Left kidney (tissue), 2 donors: ENCODE data around the gene CFAP54. TPM values are rescaled to one million over a fixed set of nuclear protein-coding genes. Genes with fewer than 3 reads are reported as not detected.

Experiments used
- DNase-seq: peaks from one replicate; pipeline ENCODE4 v3.0.0-alpha.2; 2013
- polyA plus RNA-seq: library from polyadenylated mRNA; unstranded; fragments of 120-200 nt; gene quantifications from one replicate; pipeline ENCODE4 v1.2.1, GENCODE V29; 2013; ENCODE audit not compliant: insufficient read length

CFAP54 gene
- polyA plus RNA-seq, 1 donor, result 4.4 TPM

DNA sequence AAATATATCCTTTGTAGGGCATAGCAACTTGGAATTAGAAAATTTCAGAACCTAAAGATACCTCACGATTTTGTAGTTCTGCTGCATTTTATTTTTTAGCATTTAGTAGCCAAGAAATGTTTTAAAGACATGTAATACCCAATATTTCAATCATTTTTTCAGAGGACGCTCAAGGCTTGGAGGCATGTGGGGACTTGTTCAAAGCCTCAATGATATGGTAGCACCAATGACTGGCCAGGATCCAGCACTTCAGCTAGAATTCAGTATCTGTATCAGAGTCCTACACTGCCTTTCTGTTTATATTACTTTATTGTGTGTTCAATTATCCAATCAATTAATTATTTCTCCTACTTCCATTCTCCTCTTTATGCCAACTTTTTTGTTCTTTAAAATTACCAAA is 262.8 kb downstream of the CFAP54 start:
- no peak for DNase-seq

DNA sequence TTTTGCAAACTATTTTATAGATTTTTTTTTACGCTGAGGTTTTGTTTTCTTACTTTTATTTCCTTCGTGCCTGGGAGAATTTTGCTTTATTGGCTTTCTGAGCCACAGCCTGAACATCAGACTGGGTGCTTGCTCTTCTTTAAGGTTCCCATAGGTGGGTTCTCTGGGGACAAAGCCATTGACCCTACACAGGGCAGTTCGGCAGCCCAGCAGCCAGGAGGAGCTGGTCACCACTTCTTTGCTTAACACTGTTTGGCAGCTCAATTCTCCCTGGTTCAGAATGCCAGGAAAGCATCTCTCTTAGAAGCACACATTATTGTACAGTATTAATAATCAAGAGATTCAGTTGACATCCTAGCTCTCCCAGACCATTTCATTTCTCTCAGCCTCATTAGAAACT is 276.9 kb downstream of the CFAP54 start:
- no peak for DNase-seq

DNA sequence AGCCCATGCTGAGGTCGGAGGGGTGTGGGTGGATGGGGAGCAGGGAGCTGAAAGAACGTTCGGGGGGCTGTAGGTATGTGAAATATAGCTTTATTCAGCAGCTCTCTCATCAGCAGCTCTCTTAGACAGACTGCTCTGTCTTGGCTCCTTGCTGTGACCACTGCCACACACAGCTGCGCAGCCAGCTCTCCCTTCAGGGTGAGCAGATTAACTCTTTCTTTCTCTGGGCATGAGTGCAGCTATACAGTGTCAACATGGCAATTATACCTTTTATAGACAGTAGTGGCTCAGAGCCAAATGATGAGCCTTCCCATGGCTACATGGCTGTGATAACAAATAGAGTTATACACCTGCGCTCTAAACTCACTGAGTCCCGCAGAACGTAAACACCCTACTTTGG is 280.0 kb downstream of the CFAP54 start:
- no peak for DNase-seq

DNA sequence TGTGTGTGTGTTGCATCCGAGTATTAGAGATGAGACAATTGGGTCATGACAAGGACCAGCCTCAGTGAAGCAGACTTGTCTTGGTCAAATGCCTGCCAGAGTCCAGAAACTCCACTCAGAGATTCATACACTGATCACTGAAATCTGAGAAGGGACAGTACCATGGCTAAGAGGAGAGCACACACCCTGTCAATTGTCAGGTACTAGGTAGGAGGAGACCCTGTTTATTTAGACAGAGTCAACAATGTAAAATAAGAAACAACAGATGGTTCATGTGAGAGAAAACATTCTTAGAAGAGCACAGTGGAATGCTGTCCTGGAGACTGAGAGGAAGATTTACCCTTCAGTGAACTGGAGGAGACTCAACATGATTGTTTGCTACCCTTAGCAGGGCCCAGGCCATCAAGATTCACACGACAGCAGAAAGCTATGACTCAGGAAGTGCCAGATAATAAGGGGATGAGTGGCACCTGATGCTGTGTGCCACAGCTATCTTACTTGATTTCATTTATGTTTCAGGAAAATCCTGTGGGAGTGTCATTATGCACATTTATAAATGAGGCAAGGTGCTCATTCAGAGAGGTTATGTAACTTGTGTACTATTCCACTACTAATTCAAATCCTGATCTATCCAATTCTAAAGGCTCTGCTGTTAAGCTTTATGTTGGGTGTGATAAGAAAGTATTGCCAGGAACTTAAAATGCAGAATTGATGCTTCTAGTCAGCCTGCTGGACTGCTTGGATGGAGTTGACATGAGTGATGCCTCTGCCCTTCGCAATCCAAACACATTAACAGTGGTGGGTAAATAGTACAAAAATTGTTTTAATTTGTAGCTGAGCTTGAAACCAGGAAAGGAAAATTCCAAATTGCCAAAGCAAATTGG is 281.1 kb downstream of the CFAP54 start:
- no peak for DNase-seq

DNA sequence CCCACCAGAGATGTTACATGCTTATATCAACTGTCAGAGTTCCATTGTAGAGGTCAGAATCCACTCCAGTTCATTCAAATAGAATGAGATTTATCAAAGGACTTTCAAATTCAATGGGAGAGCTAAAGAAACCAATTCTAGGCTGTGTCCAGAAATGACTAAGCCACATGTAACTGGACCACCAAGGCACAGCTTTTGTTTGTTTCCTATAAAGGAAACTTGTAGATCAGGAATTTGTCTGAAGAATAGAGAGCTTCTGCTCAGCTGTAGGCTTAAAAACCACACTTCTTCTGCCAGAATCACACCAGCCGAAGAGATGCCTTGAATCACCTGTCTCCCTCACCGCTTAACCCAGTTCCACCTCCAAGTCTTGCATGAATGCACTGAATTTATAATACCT is 283.7 kb downstream of the CFAP54 start:
- no peak for DNase-seq

DNA sequence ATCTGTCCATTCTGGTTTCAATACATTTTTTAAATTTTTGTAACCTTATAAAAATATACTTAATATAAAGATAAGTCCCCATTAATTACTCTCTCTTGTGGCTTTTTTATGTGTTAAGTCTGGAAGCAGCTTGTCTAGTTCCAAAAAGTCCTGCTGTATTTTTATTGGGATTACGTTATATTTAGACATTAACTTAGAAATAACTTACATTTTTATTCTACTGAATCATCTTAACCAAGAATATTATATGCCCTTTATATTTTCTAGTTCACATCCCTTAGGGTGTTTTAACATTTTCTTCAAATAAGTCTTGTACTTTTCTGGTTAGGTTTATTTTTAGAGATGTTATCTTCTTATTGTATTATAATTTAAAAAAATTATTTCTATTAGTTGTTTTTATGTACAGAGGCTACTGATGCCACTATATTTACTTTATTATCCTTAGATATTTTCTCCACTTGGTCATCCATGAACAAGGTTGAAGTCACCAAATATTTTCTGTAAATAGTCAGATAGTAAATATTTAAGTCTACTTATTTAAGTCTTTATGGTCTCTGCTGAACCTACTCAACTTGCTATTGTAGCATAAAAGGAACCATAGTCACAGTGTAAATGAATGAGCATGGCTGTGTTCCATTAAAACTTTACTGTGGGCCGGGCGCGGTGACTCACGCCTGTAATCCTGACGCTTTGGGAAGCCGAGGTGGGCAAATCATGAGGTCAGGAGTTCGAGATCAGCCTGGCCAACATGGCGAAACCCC is 285.3 kb downstream of the CFAP54 start:
- no peak for DNase-seq

DNA sequence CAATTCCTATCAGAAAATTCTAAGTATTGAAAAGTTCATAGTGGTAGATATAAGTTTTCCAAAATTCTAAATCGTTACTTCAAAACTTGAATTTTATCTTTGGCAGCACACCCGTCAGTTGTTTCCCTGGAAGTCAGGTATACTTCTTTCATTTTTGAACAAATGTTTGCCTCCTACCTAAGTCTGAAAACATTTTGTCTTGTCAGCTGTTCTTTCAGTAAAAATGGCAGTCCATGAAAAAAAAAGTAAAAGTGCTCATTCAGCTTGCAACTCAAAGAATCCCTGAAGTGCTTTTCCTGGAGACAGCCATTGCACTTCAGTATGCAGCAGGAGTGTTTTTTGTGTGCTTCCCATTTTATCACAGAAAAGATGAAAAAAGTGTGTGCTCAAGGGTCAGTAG is 287.5 kb downstream of the CFAP54 start:
- DNase-seq, result no peak

DNA sequence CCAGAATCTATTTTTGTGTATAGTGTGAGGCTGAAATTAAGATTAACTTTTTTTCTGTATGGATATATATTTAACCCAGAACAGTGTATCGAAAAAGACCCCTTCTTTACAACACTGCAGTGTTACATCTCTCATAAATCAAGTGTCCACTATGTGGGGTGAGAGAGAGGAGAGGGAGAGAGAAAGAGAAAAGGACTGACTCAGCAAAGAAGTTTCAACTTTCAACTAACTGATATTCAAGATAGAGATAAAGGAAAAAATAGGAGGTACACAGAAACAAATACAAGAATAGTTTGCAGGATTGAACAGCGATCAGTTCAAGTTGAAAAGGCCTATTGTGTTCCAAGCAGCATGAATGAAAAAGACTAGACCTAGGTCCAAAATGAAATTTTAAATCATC is 291.0 kb downstream of the CFAP54 start:
- DNase-seq, result no peak

DNA sequence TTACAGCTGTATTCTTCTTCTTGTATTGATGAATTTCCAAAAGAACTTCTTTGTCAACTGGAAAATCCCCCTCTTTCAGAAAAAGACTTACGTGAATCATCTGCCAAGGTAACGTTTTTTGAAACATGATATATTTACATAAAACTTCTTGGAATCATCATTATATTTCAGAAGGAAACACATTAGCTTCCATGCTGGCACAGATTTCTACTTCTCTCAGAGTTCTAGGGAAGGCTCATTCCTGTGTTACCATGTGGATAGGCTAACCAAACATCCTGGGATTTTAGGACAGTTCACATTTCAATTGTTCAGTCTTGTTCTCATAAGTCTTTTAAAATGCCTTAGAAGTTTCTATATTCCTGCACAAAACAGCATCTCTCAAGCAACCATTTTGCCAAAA is 297.4 kb downstream of the CFAP54 start:
- DNase-seq, result no peak

DNA sequence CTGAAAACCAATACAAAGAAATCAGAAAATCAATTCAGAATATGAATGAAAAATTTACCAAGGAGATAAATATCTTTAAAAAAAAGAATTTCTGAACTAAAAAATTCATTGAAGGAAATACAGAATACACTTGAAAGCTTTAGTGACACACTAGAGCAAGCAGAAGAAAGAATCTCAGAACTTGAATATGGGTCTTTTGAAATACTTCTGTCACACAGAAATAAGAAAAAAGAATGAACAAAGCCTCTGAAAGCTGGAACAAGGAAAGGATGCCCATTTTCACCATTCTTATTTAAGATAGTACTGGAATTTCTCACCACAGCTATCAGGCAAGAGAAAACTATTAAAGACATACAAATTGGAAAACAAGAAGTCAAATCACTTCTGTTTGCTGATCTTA is 314.6 kb downstream of the CFAP54 start:
- no peak for DNase-seq

DNA sequence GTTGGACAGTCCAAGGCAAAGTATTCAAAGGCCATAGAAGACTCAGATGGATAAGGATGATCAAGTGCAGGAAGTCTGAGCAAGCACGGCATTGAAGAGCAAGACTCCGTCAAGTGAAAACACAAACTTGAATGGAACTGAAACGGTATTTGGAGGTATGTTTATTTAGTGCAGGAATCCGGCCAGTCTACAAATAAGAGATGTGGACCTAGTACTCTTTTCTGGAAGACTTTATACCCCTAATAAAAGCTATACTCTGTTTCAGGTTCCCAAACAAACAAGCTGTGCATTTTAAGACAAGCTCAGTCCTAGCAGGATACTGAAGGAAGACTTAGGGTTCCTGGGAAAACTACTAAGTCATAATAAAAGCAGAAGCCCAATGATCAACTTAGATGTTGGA is 316.9 kb downstream of the CFAP54 start:
- DNase-seq, result no peak

DNA sequence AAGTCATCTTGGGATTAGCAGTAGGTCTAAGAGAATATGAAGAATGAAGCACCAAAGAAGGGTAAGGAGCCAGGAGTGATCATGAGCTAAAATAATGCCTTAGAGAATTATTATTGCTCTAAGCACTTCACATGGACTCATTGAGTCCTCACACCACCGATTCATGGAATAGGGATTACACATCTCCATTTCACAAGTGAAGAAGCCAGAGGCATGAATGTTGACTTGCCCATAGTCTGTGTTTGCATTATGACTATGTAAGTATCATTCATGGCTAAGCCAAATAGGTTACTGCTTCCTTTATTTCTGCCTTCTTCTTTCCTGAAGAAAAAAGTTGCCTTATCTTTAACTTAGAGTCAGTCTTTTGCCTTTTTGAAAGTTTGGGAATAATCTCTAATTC is 318.4 kb downstream of the CFAP54 start:
- DNase-seq, result no peak

DNA sequence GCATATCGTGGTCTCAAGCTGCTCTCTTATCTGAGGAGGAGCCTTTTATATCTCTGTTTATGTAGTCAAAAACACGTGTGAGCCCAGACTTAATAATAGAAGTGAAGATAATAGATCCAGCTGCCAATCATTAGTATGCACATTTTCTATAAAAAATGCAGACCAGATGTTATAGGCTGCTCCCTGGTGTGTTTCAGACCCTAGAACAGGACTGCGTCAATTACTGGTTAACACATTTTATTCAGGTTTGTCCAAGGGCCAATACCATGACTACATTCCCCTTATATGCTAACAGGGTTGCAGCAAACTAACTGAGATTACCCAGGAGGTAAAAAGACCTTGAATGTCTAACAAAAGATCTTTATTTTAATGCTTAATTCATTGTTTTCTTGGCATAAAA is 319.2 kb downstream of the CFAP54 start:
- no peak for DNase-seq

DNA sequence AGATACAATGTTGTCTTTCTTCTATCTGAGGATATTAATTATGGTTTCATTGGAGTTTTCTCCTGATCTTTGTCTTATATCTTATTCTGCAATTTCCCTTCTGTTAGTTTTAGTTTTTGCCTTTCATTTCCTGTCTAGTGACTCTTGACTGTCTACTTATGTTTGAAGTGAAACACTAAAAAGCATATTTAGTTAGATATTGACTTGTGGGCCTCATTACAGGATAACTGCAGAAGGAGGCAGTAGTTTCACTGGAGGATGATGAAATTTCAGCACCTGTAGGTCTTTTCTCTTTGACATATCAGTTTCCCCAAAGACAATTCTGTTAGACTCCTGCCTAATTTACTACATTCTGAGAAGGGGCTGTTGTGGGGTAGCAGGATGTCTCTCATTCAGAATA is 320.1 kb downstream of the CFAP54 start:
- no peak for DNase-seq

DNA sequence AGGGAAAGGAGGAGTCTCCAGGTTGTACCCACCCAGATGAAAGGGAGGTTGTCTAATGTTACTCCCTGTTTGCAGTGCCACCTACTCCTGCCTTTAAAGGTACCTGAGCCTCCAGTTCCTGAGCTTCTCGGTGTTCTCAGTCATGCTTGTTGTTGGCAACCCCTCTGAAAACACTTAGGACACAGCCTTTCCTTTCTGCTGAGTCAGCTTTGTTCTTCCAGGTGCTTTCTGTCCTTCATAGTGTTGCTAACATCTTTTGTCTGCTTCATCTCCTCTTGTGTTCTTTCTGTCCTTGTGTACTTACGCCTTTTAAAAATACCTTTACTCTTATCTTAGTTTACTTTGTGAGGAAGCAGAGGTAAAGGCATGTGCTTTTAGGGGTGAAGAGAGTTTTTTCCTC is 320.7 kb downstream of the CFAP54 start:
- DNase-seq, result no peak

DNA sequence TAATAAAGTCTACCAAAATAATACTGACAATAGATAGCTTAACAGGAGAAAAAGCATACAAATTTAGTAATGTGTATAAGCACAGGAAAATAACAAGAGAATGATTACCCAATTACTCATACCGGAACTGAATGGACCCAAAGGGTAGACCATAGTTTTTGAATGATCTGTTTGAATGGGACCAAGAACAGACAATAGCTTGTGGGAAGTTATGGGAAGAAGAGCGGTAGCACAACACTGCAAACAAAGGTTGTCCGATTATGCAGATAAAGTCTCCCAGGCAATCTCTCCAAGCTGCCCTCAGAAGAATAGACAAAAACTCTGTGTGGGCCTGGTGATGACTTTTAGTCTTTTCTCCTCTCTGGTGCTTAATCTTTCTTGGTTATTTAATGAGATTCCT is 321.1 kb downstream of the CFAP54 start:
- no peak for DNase-seq

DNA sequence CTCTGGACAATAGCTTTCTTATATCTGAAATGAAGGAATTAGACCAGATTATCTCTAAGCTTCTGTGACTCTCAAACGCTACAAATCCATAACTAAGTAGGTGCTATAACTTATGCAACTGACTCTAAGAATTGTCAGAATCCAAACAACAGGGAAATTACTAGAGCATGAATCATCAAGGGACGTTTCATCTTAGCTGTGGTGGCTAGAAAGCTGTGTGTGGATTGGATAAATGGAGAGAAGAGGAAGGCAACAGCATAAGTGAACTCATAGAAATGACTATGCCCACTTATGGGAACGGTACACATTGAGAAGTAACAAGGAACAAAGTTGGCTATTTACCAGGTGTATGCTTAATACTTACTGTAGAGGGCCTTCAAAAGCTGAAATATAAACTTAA is 321.7 kb downstream of the CFAP54 start:
- no peak for DNase-seq

DNA sequence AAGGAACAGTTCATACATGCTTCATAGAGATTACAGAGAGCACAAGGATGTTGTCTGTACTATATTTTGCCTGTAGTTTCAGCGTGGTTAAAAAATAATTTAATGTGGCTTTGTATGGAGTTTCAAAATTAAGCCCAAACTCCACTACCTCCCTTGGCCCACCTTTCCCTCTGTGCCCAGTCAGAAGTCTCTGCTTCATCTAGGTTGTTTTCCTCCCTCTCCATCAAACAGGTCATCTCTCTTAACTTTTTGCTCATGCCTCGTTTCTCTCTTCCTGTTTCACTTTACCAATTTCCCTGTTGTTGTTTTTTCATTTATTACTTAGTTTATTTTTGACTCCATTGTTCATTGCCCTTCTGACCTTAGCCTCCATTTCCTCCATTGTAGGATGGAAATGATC is 322.8 kb downstream of the CFAP54 start:
- no peak for DNase-seq

DNA sequence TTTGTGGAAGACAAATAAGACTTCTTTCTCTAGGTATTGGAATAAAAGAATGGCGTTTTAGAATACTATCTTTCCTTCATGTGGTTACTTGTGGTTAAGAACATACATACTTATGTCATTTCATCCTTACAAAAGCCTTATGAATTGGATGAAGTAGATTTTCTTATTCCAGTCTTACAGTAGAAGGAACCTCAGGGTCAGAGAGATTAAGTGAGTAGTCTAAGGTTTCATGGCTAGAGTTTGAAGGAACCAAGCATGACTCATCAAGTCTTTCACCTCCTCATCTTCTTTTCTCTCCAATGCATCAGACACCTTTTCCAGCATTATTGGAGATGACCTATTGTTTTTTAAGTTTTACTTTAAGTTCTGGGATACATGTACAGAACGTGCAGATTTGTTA is 324.8 kb downstream of the CFAP54 start:
- DNase-seq, result no peak

DNA sequence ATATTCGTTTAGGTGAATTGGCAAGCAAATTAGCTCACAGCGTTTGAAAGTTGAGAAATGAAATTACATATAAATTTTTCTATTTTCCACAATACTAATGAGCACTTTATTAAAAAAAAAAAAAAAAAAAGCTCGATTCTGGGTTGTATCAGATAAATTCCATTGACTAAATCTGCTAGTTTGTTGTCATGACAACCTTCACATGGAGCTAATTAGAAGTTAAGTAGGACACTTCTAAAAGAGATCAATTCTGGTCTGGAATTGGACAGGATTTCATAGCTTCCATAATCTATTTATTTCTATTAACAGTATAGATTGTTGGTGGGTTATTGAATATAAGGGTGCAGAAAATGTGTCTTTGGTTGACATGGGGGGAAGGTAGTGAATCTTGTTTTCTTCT is 332.2 kb downstream of the CFAP54 start:
- no peak for DNase-seq

DNA sequence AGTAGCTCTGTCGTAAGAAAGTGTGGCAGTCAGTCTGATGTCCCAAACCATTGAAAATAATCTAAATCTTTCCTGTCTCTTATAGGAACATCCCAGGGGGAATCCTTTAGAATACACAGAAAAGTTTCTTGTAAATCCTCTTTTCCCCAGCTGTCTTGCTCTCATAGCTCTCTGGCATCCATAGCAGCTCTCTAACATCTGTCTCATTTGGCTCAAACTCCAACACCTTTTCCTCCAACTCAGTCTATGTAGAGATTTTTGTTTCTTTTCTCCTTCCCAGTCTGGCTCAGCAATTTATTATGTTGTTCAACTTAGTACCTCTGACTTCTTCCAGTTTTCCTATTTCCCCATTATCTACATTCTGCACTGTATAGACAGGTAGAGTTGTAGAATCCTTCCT is 333.3 kb downstream of the CFAP54 start:
- no peak for DNase-seq

DNA sequence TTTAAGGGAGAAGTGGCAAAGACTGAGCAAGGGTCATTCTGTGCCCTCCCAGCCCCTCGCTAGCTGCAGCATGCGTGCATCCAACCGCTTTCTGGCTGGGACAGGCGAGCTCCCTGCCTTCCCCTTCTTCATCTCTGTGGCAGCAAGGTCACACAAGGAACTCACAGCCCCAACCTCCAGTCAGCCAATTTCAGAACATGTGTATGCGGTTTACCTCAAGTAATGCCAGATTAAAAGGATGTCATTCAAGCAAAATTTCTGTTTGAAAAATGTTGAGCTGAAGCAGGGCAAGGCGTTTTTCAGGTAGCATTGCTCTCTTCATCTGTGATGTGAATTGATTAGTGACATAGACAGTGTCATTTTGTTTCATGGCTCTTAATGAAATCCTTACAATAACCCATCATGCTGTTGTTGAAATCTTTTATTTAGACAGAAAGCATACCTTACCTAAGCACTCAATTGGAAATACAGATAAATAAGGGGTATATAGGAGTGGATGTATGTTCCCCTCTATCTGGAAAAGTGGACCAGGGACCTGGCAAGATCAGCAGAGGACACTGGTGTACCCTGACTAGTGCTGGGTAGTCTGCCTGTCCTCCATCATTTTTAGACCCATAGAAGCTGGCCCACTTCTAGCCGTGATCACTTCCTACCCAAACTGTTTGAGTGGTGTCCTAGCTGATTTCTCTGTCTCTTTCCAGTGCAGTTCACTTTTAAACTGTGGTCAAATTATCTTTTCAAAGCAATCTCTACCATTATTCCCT is 334.9 kb downstream of the CFAP54 start:
- no peak for DNase-seq

DNA sequence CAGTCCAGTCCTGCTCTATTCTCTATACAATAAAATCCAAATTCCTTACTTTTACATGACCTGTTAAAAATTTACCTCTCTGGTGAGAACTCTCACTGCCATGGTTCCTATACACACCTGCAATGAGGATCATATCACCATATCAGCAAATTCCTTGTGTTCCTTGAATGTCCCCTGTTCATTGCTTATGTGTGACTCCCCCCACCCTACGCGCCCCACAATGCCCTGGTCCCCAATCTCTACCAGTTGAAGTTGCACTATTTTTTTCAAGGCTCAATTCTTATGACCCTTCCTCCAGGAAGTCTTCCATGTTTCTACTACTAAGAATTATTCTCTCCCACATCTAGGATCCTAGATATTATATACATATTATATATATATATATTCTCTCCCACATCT is 335.5 kb downstream of the CFAP54 start:
- no peak for DNase-seq
